ENCODE data around the gene HIP1.

- TF ChIP-seq CCAR2 (optimal IDR thresholded peaks at IDR 0.05; ENCODE audit: low read depth, low read length), result no peak
- no peak for TF ChIP-seq SAP130 (CRISPR knock-in tag; IDR thresholded peaks at IDR 0.05; ENCODE audit: low read depth)
- TF ChIP-seq KAT7 (CRISPR knock-in tag; IDR thresholded peaks at IDR 0.05; ENCODE audit: borderline replicate concordance), result no peak
- TF ChIP-seq CTCF (CRISPR knock-in tag; IDR thresholded peaks at IDR 0.05), result no peak
- no peak for TF ChIP-seq PAX8 (CRISPR knock-in tag; IDR thresholded peaks at IDR 0.05; ENCODE audit: borderline replicate concordance)
- no peak for TF ChIP-seq YY1 (IDR thresholded peaks at IDR 0.05; ENCODE audit: insufficient read depth, insufficient replicate concordance, low read depth, low read length)
- no peak for TF ChIP-seq TOPORS (CRISPR knock-in tag; IDR thresholded peaks at IDR 0.05)
- TF ChIP-seq ZBTB20 (CRISPR knock-in tag; IDR thresholded peaks at IDR 0.05; ENCODE audit: borderline replicate concordance, low read depth), result no peak
- TF ChIP-seq HNRNPLL (IDR thresholded peaks at IDR 0.05; ENCODE audit: low read depth, low read length, poor library complexity, severe bottlenecking), result no peak
- no peak for TF ChIP-seq CBX1 (IDR thresholded peaks at IDR 0.05; ENCODE audit: low read depth)
- no peak for TF ChIP-seq ZFP37 (CRISPR knock-in tag; IDR thresholded peaks at IDR 0.05; ENCODE audit: borderline replicate concordance)
- TF ChIP-seq EHMT2 (IDR thresholded peaks at IDR 0.05; ENCODE audit: borderline replicate concordance, low read depth, low read length), result no peak
Observed at GRCh38 chr7:75590373-75591005, 148.3 kb downstream of the HIP1 start.

All from HepG2 (cell line).